Measurements from ENCODE around the gene TPH2. TPM values are rescaled to one million over a fixed set of nuclear protein-coding genes. Genes with fewer than 3 reads are reported as not detected.
A peak's percentile ranks its signal among the peaks of the same experiment; 100 is the strongest.

The TPH2 gene
- total RNA-seq, 1 experiment from 2014 or later: not detected

DNA sequence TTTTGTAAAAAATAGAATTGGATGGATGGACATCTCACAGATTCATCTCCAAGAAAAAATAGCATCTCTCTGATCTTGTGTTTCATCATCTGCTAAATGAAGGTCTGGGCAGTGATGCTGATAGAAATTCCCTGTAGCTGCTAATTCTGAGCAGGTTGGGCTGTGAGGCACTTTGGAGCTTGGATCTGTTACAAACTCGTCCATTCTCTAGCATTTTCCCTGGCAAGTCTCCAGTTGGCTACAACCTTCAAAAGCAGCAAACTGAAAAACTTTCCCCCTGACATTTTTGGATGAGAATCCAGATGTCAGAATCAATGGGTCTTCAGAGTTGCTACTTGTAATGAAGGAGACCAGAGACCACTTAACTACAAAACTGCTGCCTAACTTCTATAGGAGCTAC lies 72.7 kb downstream of the TPH2 start:
- CTCF ChIA-PET: interaction anchor here (0.6 kb wide), 1 partner anchor 167 kb away, joined by 3 read pairs; no protein-coding TSS in a partner anchor
- H3K4me3 Mint-ChIP-seq (ENCODE audit: unreplicated experiment): no peak overlapping the region

DNA sequence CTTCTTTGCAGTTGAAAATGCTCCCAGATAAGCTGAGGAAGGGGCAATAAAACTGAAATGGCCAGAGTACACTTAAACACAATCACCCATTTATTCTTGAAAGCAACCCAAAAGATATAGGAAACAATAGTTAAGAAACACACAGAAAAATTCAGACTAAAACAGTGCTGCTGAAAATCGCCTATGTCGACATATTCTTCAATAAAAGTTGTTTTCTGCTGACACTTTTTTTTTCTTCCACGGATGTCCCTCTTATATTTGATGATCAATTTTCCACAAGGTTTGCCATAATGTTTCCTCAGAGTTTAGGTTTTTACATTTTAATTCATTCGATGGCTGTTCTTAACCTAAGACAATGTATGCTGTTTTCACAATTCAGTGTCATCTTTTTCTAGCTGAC lies 74.2 kb downstream of the TPH2 start:
- CTCF ChIA-PET: interaction anchor here (1.4 kb wide), 1 partner anchor 13 kb away, joined by 3 read pairs; no protein-coding TSS in a partner anchor
- POLR2A ChIA-PET: no interaction called here
- intact Hi-C loops (cut with micrococcal nuclease): no loop called here
- TF ChIP-seq, protein P1, sequence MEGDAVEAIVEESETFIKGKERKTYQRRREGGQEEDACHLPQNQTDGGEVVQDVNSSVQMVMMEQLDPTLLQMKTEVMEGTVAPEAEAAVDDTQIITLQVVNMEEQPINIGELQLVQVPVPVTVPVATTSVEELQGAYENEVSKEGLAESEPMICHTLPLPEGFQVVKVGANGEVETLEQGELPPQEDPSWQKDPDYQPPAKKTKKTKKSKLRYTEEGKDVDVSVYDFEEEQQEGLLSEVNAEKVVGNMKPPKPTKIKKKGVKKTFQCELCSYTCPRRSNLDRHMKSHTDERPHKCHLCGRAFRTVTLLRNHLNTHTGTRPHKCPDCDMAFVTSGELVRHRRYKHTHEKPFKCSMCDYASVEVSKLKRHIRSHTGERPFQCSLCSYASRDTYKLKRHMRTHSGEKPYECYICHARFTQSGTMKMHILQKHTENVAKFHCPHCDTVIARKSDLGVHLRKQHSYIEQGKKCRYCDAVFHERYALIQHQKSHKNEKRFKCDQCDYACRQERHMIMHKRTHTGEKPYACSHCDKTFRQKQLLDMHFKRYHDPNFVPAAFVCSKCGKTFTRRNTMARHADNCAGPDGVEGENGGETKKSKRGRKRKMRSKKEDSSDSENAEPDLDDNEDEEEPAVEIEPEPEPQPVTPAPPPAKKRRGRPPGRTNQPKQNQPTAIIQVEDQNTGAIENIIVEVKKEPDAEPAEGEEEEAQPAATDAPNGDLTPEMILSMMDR (IDR thresholded peaks at IDR 0.05; ENCODE audit: unreplicated experiment): no peak
- Mint-ChIP-seq H3K4me3 (ENCODE audit: unreplicated experiment) (no peak overlapping the region), H3K27ac (ENCODE audit: low read depth, unreplicated experiment) (no peak overlapping the region), H3K4me1 (ENCODE audit: insufficient read depth, unreplicated experiment) (peaks cover 9% of the 10 kb centered on the region), H3K27me3 (ENCODE audit: insufficient read depth, unreplicated experiment) (no peaks in the 10 kb centered on the region), H3K36me3 (ENCODE audit: insufficient read depth, unreplicated experiment) (no peaks in the 10 kb centered on the region), H3K9me3 (ENCODE audit: unreplicated experiment) (no peaks in the 10 kb centered on the region)
- no peak for DNase-seq (ENCODE audit: unreplicated experiment)
- BruUV-seq (replicated peaks): no TSS peak

More for the DNA sequence above, 72.7 kb downstream of the TPH2 start:
- intact Hi-C loops (cut with micrococcal nuclease): no loop called here
- DNase-seq (ENCODE audit: unreplicated experiment): peak; percentile 9
- no TSS peak for BruUV-seq (replicated peaks)
- Mint-ChIP-seq H3K36me3 (ENCODE audit: insufficient read depth, unreplicated experiment) (peaks cover under 1% of the 10 kb centered on the region), H3K9me3 (ENCODE audit: unreplicated experiment) (no peaks in the 10 kb centered on the region), H3K27me3 (ENCODE audit: insufficient read depth, unreplicated experiment) (peaks cover 6% of the 10 kb centered on the region), H3K4me1 (ENCODE audit: insufficient read depth, unreplicated experiment) (peaks cover 9% of the 10 kb centered on the region), H3K27ac (ENCODE audit: low read depth, unreplicated experiment) (no peak overlapping the region)
- POLR2A ChIA-PET: no interaction called here
- TF ChIP-seq, protein P1 (IDR thresholded peaks at IDR 0.05; ENCODE audit: unreplicated experiment): no peak

DNA sequence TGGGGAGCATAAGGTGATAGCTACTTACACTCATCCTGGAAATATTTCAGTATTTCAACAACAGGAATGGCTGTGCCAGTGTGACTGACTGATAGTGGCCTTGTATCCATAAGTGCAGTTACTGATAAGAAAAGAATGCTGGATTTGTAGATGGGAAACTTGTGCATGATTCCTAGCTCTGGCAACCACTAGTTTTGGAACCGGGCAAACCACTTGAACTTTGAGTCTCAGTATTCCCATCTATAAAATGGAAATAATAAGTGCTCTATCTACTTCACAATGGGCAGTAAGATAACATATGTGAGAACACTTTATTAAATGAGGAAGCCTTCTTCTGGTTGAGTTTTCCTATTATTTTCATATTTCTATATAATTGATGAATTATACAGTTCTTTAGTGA lies 77.2 kb downstream of the TPH2 start:
- H3K4me3 Mint-ChIP-seq (ENCODE audit: unreplicated experiment): no peak overlapping the region
- TF ChIP-seq, protein P1 (IDR thresholded peaks at IDR 0.05; ENCODE audit: unreplicated experiment): no peak
- BruUV-seq (replicated peaks): no TSS peak
- no peaks in the 10 kb centered on the region for H3K9me3 Mint-ChIP-seq (ENCODE audit: unreplicated experiment)
- DNase-seq (ENCODE audit: unreplicated experiment): no peak
- H3K27me3 Mint-ChIP-seq (ENCODE audit: insufficient read depth, unreplicated experiment): peaks cover 16% of the 10 kb centered on the region
- CTCF ChIA-PET: interaction anchor here (0.6 to 3.1 kb wide), 9 partner anchors 12 to 601 kb away, joined by 3 to 15 read pairs (median 4); no protein-coding TSS in a partner anchor
- intact Hi-C loops (cut with micrococcal nuclease): loop anchor here (5.0 kb wide), 1 partner anchor 331 kb away; no protein-coding TSS in a partner anchor
- peaks cover 6% of the 10 kb centered on the region for H3K36me3 Mint-ChIP-seq (ENCODE audit: insufficient read depth, unreplicated experiment)
- peaks cover 9% of the 10 kb centered on the region for H3K4me1 Mint-ChIP-seq (ENCODE audit: insufficient read depth, unreplicated experiment)
- POLR2A ChIA-PET: no interaction called here
- H3K27ac Mint-ChIP-seq (ENCODE audit: low read depth, unreplicated experiment): no peak overlapping the region

DNA sequence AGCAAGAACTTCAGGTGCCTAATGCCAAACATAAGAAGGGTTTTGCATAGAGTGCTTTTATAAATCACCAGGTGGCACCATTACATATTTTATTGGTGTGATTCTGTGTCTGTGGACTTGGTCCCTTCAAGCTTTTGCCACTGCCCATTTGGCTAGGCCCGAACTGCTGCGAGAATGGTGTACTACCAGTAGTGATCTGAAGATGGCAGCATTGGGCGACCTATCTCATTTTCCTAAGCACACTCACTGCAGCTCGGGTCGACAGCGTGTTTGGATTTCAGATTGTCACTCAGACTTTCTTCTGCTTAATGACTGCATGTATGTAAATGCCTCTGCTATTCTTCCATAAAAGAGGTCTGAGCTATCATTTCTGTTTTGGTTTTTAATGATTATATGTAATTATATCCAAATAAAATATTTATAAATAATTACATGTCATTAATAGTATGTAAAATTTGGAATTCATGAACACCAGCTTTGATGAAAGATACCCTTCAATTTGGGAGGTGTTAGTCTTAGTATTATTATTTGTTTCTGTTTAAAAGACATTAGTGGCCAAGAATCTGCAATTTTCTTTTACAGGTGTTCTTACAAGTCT lies 78.5 kb downstream of the TPH2 start:
- H3K27ac Mint-ChIP-seq (ENCODE audit: low read depth, unreplicated experiment): no peak overlapping the region
- H3K27me3 Mint-ChIP-seq (ENCODE audit: insufficient read depth, unreplicated experiment): peaks cover 16% of the 10 kb centered on the region
- no peaks in the 10 kb centered on the region for H3K9me3 Mint-ChIP-seq (ENCODE audit: unreplicated experiment)
- H3K4me1 Mint-ChIP-seq (ENCODE audit: insufficient read depth, unreplicated experiment): peaks cover 2% of the 10 kb centered on the region
- intact Hi-C loops (cut with micrococcal nuclease): loop anchor here (1.0 to 5.0 kb wide), 2 partner anchors 265 to 330 kb away; no protein-coding TSS in a partner anchor
- ChIA-PET CTCF (interaction anchor here (0.6 to 3.1 kb wide), 28 partner anchors 8 to 1681 kb away, joined by 3 to 15 read pairs (median 3); no protein-coding TSS in a partner anchor), POLR2A (interaction anchor here (0.6 kb wide), 1 partner anchor 1170 kb away, joined by 4 read pairs; no protein-coding TSS in a partner anchor)
- no peak overlapping the region for H3K4me3 Mint-ChIP-seq (ENCODE audit: unreplicated experiment)
- BruUV-seq (replicated peaks): no TSS peak
- peaks cover 6% of the 10 kb centered on the region for H3K36me3 Mint-ChIP-seq (ENCODE audit: insufficient read depth, unreplicated experiment)
- TF ChIP-seq, protein P1 (IDR thresholded peaks at IDR 0.05; ENCODE audit: unreplicated experiment): peak; percentile 75
- peak; percentile 80 for DNase-seq (ENCODE audit: unreplicated experiment)

Measured in MCF 10A (cell line).